HCT116 (cell line): ENCODE results near the gene RNASET2. TPM values are rescaled to one million over a fixed set of nuclear protein-coding genes. Genes with fewer than 3 reads are reported as not detected.

Experiments used
- ATAC-seq: fragments of 200-7000 bp; cut with Tn5 transposase; 2 replicates; pipeline ENCODE4 v1.9.1; 2020; ENCODE audit warnings: mild to moderate bottlenecking, moderate library complexity
- BruUV-seq: library from RNA; stranded (reverse); fragments of 400-500 nt; replicated peaks from 2 replicates; lab custom pipeline; 2021; lab: Mats Ljungman, UMichigan
- CTCF ChIA-PET: fragments of 300-600 bp; sonication (Branson Sonifier 250); formaldehyde crosslinking; loops from one replicate; lab custom pipeline; 2021; ENCODE audit warnings: antibody characterized with exemption; lab: Charles Lee
- POLR2A ChIA-PET: fragments of 300-600, 350-600 bp; sonication (Branson Sonifier 250); formaldehyde crosslinking; loops from one replicate; lab custom pipeline; 2021; ENCODE audit warnings: antibody characterized with exemption; lab: Charles Lee
- RAD21 ChIA-PET, 2 experiments: fragments of 300-600 bp; sonication (Branson Sonifier 250); formaldehyde crosslinking; loops; one replicate each; lab custom pipeline; 2023; ENCODE audit warnings: low total read pairs in 2 of 2; ENCODE audit not compliant: uncharacterized antibody in 2 of 2, unreplicated experiment in 2 of 2, low non-redundant PET in 1 of 2; lab: Charles Lee
- DNase-seq: peaks from one replicate; pipeline ENCODE4 v3.0.0-alpha.2; 2010; ENCODE audit warnings: low read depth, low spot score
- H2AFZ ChIP-seq: fragments of 200-600 bp; shearing (Covaris generic), sonication (generic); 2 replicates; pipeline ENCODE4 v1.6.1; 2017; ENCODE audit warnings: low read depth, mixed run types, mixed read lengths, antibody characterized with exemption, low read length; ENCODE audit not compliant: poor library complexity, severe bottlenecking
- H3K27ac ChIP-seq: 2 replicates; pipeline ENCODE4 v1.5.1; 2012; ENCODE audit warnings: low read depth, low read length
- H3K27me3 ChIP-seq: fragments of 200-600 bp; sonication (generic); 2 replicates; pipeline ENCODE4 v1.6.1; 2016; ENCODE audit warnings: mixed run types, low read length, mixed read lengths; ENCODE audit not compliant: insufficient read depth
- H3K36me3 ChIP-seq, 2 experiments: fragments of 200-500 bp in 1 of 2; fragments of 200-600 bp in 1 of 2; sonication (Bioruptor generic) in 1 of 2; sonication (generic) in 1 of 2; 2 replicates each; pipeline versions ENCODE4 v1.5.1 to v1.6.1; 2014 to 2016; ENCODE audit warnings: low read length in 2 of 2, inconsistent platforms in 1 of 2, mixed read lengths in 1 of 2, mixed run types in 1 of 2; ENCODE audit not compliant: insufficient read depth in 2 of 2, control insufficient read depth in 1 of 2
- H3K4me1 ChIP-seq, 2 experiments: fragments of 200-600 bp in 1 of 2; sonication (generic) in 1 of 2; 2 replicates each; pipeline versions ENCODE4 v1.5.1 to v1.6.1; 2012 to 2017; ENCODE audit warnings: low read length in 2 of 2, inconsistent platforms in 1 of 2, mild to moderate bottlenecking in 1 of 2, mixed read lengths in 1 of 2, mixed run types in 1 of 2, moderate library complexity in 1 of 2; ENCODE audit not compliant: insufficient read depth in 2 of 2, control insufficient read depth in 1 of 2
- H3K4me2 ChIP-seq: fragments of 200-600 bp; sonication (generic); 2 replicates; pipeline ENCODE4 v1.6.1; 2017; ENCODE audit warnings: mixed run types, low read length, mixed read lengths
- H3K4me3 ChIP-seq, 2 experiments: fragments of 200-600 bp in 1 of 2; sonication (generic) in 1 of 2; replicated peaks in 1 of 2; 2 replicates each; pipeline ENCODE4 v1.5.1; 2011 to 2016; ENCODE audit warnings: low read length in 2 of 2, control low read depth in 1 of 2, low read depth in 1 of 2, mild to moderate bottlenecking in 1 of 2, mixed read lengths in 1 of 2, mixed run types in 1 of 2
- H3K79me2 ChIP-seq: fragments of 200-600 bp; sonication (generic); 2 replicates; pipeline ENCODE4 v1.6.1; 2017; ENCODE audit warnings: mild to moderate bottlenecking, mixed run types, low read length, moderate library complexity, mixed read lengths; ENCODE audit not compliant: insufficient read depth
- H3K9ac ChIP-seq: fragments of 200-600 bp; sonication (generic); 2 replicates; pipeline ENCODE4 v1.6.1; 2016; ENCODE audit warnings: low read length, mixed read lengths
- H3K9me2 ChIP-seq: fragments of 200-600 bp; sonication (generic), shearing (Covaris generic); 2 replicates; pipeline ENCODE4 v1.6.1; 2017; ENCODE audit warnings: mixed run types, mild to moderate bottlenecking, moderate library complexity; ENCODE audit not compliant: insufficient read depth
- H3K9me3 ChIP-seq, 2 experiments: fragments of 200-500 bp in 1 of 2; fragments of 200-600 bp in 1 of 2; sonication (Bioruptor generic) in 1 of 2; sonication (generic) in 1 of 2; 2 replicates each; pipeline ENCODE4 v1.6.1; 2014 to 2017; ENCODE audit warnings: low read length in 2 of 2, mixed read lengths in 2 of 2, inconsistent platforms in 1 of 2, low read depth in 1 of 2, mild to moderate bottlenecking in 1 of 2, mixed run types in 1 of 2, moderate library complexity in 1 of 2; ENCODE audit not compliant: control insufficient read depth in 1 of 2, insufficient read depth in 1 of 2
- H4K20me1 ChIP-seq: fragments of 200-600 bp; sonication (generic), shearing (Covaris generic); 2 replicates; pipeline ENCODE4 v1.6.1; 2017; ENCODE audit warnings: mixed run types, mild to moderate bottlenecking, moderate library complexity; ENCODE audit not compliant: insufficient read depth
- CBX3 ChIP-seq: IDR thresholded peaks from 2 replicates; pipeline ENCODE4 v1.6.1; 2012; ENCODE audit warnings: low read depth
- CEBPB ChIP-seq: IDR thresholded peaks from 2 replicates; pipeline ENCODE4 v1.6.1; 2012; ENCODE audit warnings: low read depth
- CTCF ChIP-seq, 3 experiments: fragments of 200-600 bp in 1 of 3; sonication (generic) in 1 of 3; IDR thresholded peaks in 2 of 3; conservative IDR thresholded peaks in 1 of 3; 2 replicates each; pipeline ENCODE4 v1.5.1; 2012 to 2017; ENCODE audit warnings: low read depth in 2 of 3, low read length in 2 of 3, antibody characterized with exemption in 1 of 3, borderline replicate concordance in 1 of 3, control low read depth in 1 of 3, mild to moderate bottlenecking in 1 of 3, mixed read lengths in 1 of 3, mixed run types in 1 of 3, moderate library complexity in 1 of 3; ENCODE audit not compliant: insufficient read depth in 1 of 3
- EZH2 ChIP-seq: fragments of 200-600 bp; sonication (generic); IDR thresholded peaks from 2 replicates; pipeline ENCODE4 v1.6.1; 2017; ENCODE audit warnings: antibody characterized with exemption, mixed run types
- FOSL1 ChIP-seq: IDR thresholded peaks from 2 replicates; pipeline ENCODE4 v1.6.1; 2012; ENCODE audit warnings: low read depth
- MAX ChIP-seq: IDR thresholded peaks from 2 replicates; pipeline ENCODE4 v1.6.1; 2012
- POLR2AphosphoS5 ChIP-seq: IDR thresholded peaks from 2 replicates; pipeline ENCODE4 v1.6.1; 2011; ENCODE audit warnings: mild to moderate bottlenecking, low read depth, low read length, moderate library complexity
- RAD21 ChIP-seq: IDR thresholded peaks from 2 replicates; pipeline ENCODE4 v1.6.1; 2012; ENCODE audit warnings: low read depth, mild to moderate bottlenecking
- SIN3A ChIP-seq: IDR thresholded peaks from 2 replicates; pipeline ENCODE4 v1.6.1; 2012; ENCODE audit warnings: low read depth
- SRF ChIP-seq: IDR thresholded peaks from 2 replicates; pipeline ENCODE4 v1.6.1; 2012; ENCODE audit warnings: low read depth
- YY1 ChIP-seq: IDR thresholded peaks from 2 replicates; pipeline ENCODE4 v1.6.1; 2011; ENCODE audit warnings: low read length, low read depth, moderate library complexity, mild to moderate bottlenecking; ENCODE audit not compliant: insufficient replicate concordance; ENCODE audit errors: extremely low read depth
- ZBTB33 ChIP-seq: IDR thresholded peaks from 2 replicates; pipeline ENCODE4 v1.6.1; 2011; ENCODE audit warnings: mild to moderate bottlenecking, low read length, moderate library complexity; ENCODE audit not compliant: insufficient replicate concordance; ENCODE audit errors: extremely low read depth
- ZNF274 ChIP-seq: fragments of 200-500 bp; sonication (Bioruptor generic); IDR thresholded peaks from 2 replicates; pipeline ENCODE4 v1.6.1; 2014; ENCODE audit warnings: mild to moderate bottlenecking, low read depth, low read length, inconsistent platforms
- intact Hi-C: fragments of 100-400 bp; cut with micrococcal nuclease; formaldehyde crosslinking; loops from 2 replicates; pipeline ENCODE4 v1.10.0; 2022
- total RNA-seq: library from RNA; stranded (reverse); gene quantifications from one replicate; pipeline ENCODE4 v1.2.1, GENCODE V29; 2021; ENCODE audit not compliant: unreplicated experiment

The RNASET2 gene
- total RNA-seq, 1 experiment from 2014 or later, result 32.8 TPM

GRCh38 chr6:166959911-166960608, 3.7 kb upstream of the RNASET2 start:
- Histone ChIP-seq H3K9me2 (no peaks in the 10 kb centered on the region), H3K9ac (no peak overlapping the region), H3K79me2 (no peaks in the 10 kb centered on the region), H3K4me1 (peaks cover 4 to 16% of the 10 kb centered on the region in 2 experiments; a peak in 3 of 4 replicates), H2AFZ (no peak overlapping the region), H3K27ac (no peak overlapping the region), H3K9me3 (no peaks in the 10 kb centered on the region), H4K20me1 (no peaks in the 10 kb centered on the region), H3K36me3 (no peaks in the 10 kb centered on the region), H3K4me3 (no peak overlapping the region), H3K4me2 (no peak overlapping the region), H3K27me3 (no peaks in the 10 kb centered on the region)
- ATAC-seq (no peak), DNase-seq (no peak)
- POLR2A ChIA-PET, result no interaction called here
- CTCF ChIA-PET, result interaction anchor here (1.5 kb wide), 1 partner anchor 30 kb away, joined by 3 read pairs; no protein-coding TSS in a partner anchor
- RAD21 ChIA-PET, result no interaction called here
- BruUV-seq, result no TSS peak
- TF ChIP-seq SRF, result no peak
- intact Hi-C loops, result no loop called here

- no peak for ATAC-seq
- no peak overlapping the region for H3K27ac ChIP-seq
- H2AFZ ChIP-seq, result no peak overlapping the region
- no peak overlapping the region for H3K9ac ChIP-seq
- no peaks in the 10 kb centered on the region for H4K20me1 ChIP-seq
- H3K4me1 ChIP-seq, result peaks cover 4 to 16% of the 10 kb centered on the region in 2 experiments; a peak in 3 of 4 replicates
- CTCF ChIA-PET, result interaction anchor here (1.5 kb wide), 1 partner anchor 31 kb away, joined by 3 read pairs; no protein-coding TSS in a partner anchor
- DNase-seq, result no peak
- H3K9me2 ChIP-seq, result no peaks in the 10 kb centered on the region
- H3K79me2 ChIP-seq, result no peaks in the 10 kb centered on the region
- H3K27me3 ChIP-seq, result no peaks in the 10 kb centered on the region
- no peaks in the 10 kb centered on the region for H3K9me3 ChIP-seq
- RAD21 ChIA-PET, result no interaction called here
- POLR2A ChIA-PET, result no interaction called here
- no TSS peak for BruUV-seq
- no peak overlapping the region for H3K4me2 ChIP-seq
- intact Hi-C loops, result no loop called here
- no peak overlapping the region for H3K4me3 ChIP-seq
- no peaks in the 10 kb centered on the region for H3K36me3 ChIP-seq
- no peak for TF ChIP-seq FOSL1
- no peak for TF ChIP-seq EZH2
- TF ChIP-seq RAD21, result no peak
- TF ChIP-seq MAX, result no peak
- no peak for TF ChIP-seq SRF
- TF ChIP-seq ZBTB33, result no peak
- no peak for TF ChIP-seq ZNF274
- TF ChIP-seq SIN3A, result no peak
- no peak for TF ChIP-seq CTCF (IDR thresholded peaks at IDR 0.05 in 2 of 3, conservative IDR thresholded peaks at IDR 0.05 in 1 of 3; ENCODE audit: borderline replicate concordance in 1 of 3, insufficient read depth in 1 of 3, low read depth in 2 of 3, low read length in 2 of 3)
- TF ChIP-seq YY1, result no peak
- TF ChIP-seq CEBPB, result no peak
- no peak for TF ChIP-seq POLR2AphosphoS5
- TF ChIP-seq CBX3, result no peak
These were observed 2.8 kb upstream of the RNASET2 start for GRCh38 chr6:166958926-166959861.
